GM23248 (cell line): ENCODE measurements around the gene PAK6.

Experiments
- EZH2 ChIP-seq: fragments of 200-600 bp; sonication (generic); IDR thresholded peaks from 2 replicates; pipeline ENCODE4 v1.6.1; 2018; ENCODE audit warnings: antibody characterized with exemption, mild to moderate bottlenecking; ENCODE audit not compliant: insufficient read depth, poor library complexity, severe bottlenecking
- EZH2phosphoT487 ChIP-seq: fragments of 200-600 bp; sonication (generic); IDR thresholded peaks from 2 replicates; pipeline ENCODE4 v1.6.1; 2018; ENCODE audit warnings: antibody characterized with exemption, moderate library complexity, mild to moderate bottlenecking, low read depth; ENCODE audit not compliant: insufficient read depth

- TF ChIP-seq EZH2phosphoT487 (no peak), EZH2 (no peak)
Measured at GRCh38 chr15:40243126-40243810, 4.4 kb downstream of the PAK6 start.
